ENCODE data around the gene PPP1R8. TPM values are rescaled to one million over a fixed set of nuclear protein-coding genes. Genes with fewer than 3 reads are reported as not detected.

Gene PPP1R8
- total RNA-seq, 3 donors from 2014 or later = 36.1 to 43.5 (median 37.9) TPM

- DNase-seq (ENCODE audit: low spot score in 2 of 2) = no peak
- TF ChIP-seq POLR2A (IDR thresholded peaks at IDR 0.05) (no peak), POLR2AphosphoS5 (IDR thresholded peaks at IDR 0.05) (no peak), CTCF (IDR thresholded peaks at IDR 0.05) (no peak)
- intact Hi-C loops (cut with DNase I; ENCODE audit: low total_unique reads) = no loop called here
- no peaks in the 10 kb centered on the region for H3K4me1 ChIP-seq
- H3K27ac ChIP-seq = no peak overlapping the region
- H3K9me3 ChIP-seq = no peaks in the 10 kb centered on the region
- H3K4me3 ChIP-seq = no peak overlapping the region
- H3K36me3 ChIP-seq = peaks cover 5% of the 10 kb centered on the region
- no peaks in the 10 kb centered on the region for H3K27me3 ChIP-seq
These were observed 20.7 kb upstream of the PPP1R8 start for GRCh38 chr1:27809883-27810282.

GRCh38 chr1:27811741-27812500 lies 18.7 kb upstream of the PPP1R8 start:
- no peak for TF ChIP-seq POLR2AphosphoS5 (IDR thresholded peaks at IDR 0.05)
- no peak for TF ChIP-seq POLR2A (IDR thresholded peaks at IDR 0.05)
- TF ChIP-seq CTCF (IDR thresholded peaks at IDR 0.05) = no peak
- Histone ChIP-seq H3K36me3 (no peaks in the 10 kb centered on the region), H3K4me3 (no peak overlapping the region), H3K27me3 (no peaks in the 10 kb centered on the region), H3K9me3 (no peaks in the 10 kb centered on the region), H3K4me1 (no peaks in the 10 kb centered on the region), H3K27ac (no peak overlapping the region)
- DNase-seq (ENCODE audit: low spot score in 2 of 2) = no peak
- intact Hi-C loops (cut with DNase I; ENCODE audit: low total_unique reads) = no loop called here

- intact Hi-C loops (cut with DNase I; ENCODE audit: low total_unique reads) = no loop called here
- Histone ChIP-seq H3K9me3 (no peaks in the 10 kb centered on the region), H3K27ac (no peak overlapping the region), H3K4me3 (no peak overlapping the region), H3K4me1 (no peaks in the 10 kb centered on the region), H3K36me3 (no peaks in the 10 kb centered on the region), H3K27me3 (no peaks in the 10 kb centered on the region)
- no peak for DNase-seq (ENCODE audit: low spot score in 2 of 2)
- TF ChIP-seq POLR2A (IDR thresholded peaks at IDR 0.05) = no peak
- TF ChIP-seq CTCF (IDR thresholded peaks at IDR 0.05) = no peak
- TF ChIP-seq POLR2AphosphoS5 (IDR thresholded peaks at IDR 0.05) = no peak
These were observed 13.5 kb upstream of the PPP1R8 start for GRCh38 chr1:27816921-27817630.

- Histone ChIP-seq H3K4me1 (no peaks in the 10 kb centered on the region), H3K27ac (no peak overlapping the region), H3K36me3 (no peaks in the 10 kb centered on the region), H3K4me3 (no peak overlapping the region), H3K27me3 (no peaks in the 10 kb centered on the region), H3K9me3 (no peaks in the 10 kb centered on the region)
- no peak for DNase-seq (ENCODE audit: low spot score in 2 of 2)
- TF ChIP-seq POLR2A (IDR thresholded peaks at IDR 0.05) (no peak), POLR2AphosphoS5 (IDR thresholded peaks at IDR 0.05) (no peak), CTCF (IDR thresholded peaks at IDR 0.05) (no peak)
- intact Hi-C loops (cut with DNase I; ENCODE audit: low total_unique reads) = no loop called here
These were observed 8.7 kb upstream of the PPP1R8 start for GRCh38 chr1:27821761-27822315.

GRCh38 chr1:27823784-27824183 lies 6.8 kb upstream of the PPP1R8 start:
- no peak for TF ChIP-seq POLR2A (IDR thresholded peaks at IDR 0.05)
- no peak for TF ChIP-seq CTCF (IDR thresholded peaks at IDR 0.05)
- no peak for TF ChIP-seq POLR2AphosphoS5 (IDR thresholded peaks at IDR 0.05)
- Histone ChIP-seq H3K36me3 (no peaks in the 10 kb centered on the region), H3K9me3 (no peaks in the 10 kb centered on the region), H3K4me1 (no peaks in the 10 kb centered on the region), H3K27me3 (no peaks in the 10 kb centered on the region), H3K4me3 (no peak overlapping the region), H3K27ac (no peak overlapping the region)
- intact Hi-C loops (cut with DNase I; ENCODE audit: low total_unique reads) = no loop called here
- no peak for DNase-seq (ENCODE audit: low spot score in 2 of 2)

Measured in breast epithelium (tissue), 4 donors.